Stimulated activated CD4-positive, alpha-beta T cell treated with anti-CD3 and anti-CD28 coated beads, Interleukin-4, amount 100 ng/mL, for 1 hour (primary cell): Measurements from ENCODE around the gene PITHD1.
"Not testable (repeated sequence)": the region's sequence is repeated elsewhere in the genome, so short reads cannot be mapped to it uniquely, and the experiment has no call there.

Experiments
- DNase-seq: peaks from one replicate; pipeline ENCODE4 v3.0.0-alpha.2; 2020

The PITHD1 gene, protein sequence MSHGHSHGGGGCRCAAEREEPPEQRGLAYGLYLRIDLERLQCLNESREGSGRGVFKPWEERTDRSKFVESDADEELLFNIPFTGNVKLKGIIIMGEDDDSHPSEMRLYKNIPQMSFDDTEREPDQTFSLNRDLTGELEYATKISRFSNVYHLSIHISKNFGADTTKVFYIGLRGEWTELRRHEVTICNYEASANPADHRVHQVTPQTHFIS

GRCh38 chr1:23777979-23778814 is at the start of gene PITHD1:
PITHD1 (plus strand) TSS chr1:23778418; CDS start chr1:23778516, 98 bp downstream.
- peak; percentile 77 for DNase-seq

- DNase-seq, result no peak
Observed at GRCh38 chr1:23732363-23733224, 45.6 kb upstream of the PITHD1 start.

DNA sequence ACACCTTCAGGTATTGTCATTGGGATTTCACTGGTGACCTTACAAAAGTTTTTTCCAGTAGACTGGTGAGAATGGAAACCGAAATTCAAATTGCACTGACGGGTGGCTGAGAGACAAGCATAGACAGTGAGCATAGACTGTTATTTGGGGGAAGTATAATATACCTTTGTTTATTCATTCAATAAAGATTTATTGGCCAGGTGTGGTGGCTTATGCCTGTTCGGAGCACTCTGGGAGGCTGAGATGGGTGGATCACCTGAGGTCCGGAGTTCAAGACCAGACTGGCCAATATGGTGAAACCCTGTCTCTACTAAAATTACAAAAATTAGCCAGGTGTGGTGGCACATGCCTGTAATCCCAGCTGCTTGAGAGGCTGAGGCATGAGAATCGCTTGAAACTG is 44.9 kb upstream of the PITHD1 start:
- DNase-seq, result not testable (repeated sequence)

DNA sequence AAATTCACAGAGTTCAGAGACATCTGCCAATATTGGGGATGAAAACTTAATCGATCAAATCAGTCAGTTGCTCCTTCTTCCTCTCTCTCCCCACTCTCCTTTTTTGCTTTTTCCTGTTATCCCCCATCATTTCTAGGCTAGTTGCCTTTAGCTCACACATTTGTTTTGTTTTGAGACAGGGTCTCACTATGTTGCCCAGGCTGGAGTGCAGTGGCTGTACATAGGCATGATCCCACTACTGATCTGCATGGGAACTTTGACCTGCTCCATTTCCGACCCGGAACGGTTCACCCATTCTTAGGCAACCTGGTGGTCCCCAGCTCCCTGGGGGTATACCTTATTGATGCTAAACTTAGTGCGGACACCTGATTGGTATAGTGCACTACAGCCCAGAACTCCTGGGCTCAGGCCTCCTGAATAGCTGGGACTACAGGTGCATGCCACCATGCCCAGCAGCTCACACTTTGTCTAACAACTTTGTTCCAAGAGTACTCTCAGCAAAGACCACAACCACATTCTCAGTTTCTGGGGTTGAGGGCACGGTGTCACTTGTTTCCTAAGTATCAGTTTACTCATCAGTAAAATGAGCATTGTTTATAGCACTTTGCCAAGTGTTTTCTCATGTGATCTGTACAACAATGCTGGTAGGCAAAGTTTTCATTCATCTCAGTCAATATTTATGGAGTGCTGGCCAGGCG is 41.6 kb upstream of the PITHD1 start:
- no peak for DNase-seq

- no peak for DNase-seq
Observed at GRCh38 chr1:23741609-23742008, 36.6 kb upstream of the PITHD1 start.

DNA sequence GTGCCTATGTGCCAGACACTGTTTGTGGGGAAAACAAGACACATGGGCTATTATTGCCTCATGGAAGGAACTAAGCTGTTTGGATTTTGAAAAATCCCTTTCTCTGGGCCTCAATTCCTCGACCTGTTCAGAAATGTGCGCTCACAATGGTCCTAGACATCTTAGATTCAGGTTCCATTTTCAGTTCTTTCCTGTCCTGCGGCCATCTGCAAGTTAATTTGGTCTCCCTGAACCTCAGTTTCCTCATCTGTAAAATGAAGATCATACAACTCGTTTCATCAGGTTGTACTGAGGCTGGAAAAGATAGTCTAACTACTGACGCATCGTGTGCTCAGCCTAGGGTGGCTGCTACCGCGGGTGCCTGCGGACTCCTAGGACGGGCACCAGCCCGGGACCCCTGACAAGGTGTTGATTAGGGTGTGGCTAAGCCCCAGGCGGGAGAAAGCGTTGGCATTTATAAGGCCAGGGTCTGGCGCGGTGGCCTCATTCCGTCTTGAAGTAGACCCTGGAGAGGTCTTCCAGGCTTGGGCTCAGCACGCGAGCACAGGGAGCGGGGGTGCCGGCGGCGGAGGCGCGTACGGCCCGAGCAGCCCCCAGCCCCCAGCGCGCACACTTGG is 35.4 kb upstream of the PITHD1 start:
- DNase-seq, result no peak

GRCh38 chr1:23743287-23744152 is 34.7 kb upstream of the PITHD1 start, which contains the start of gene ELOA:
ELOA (plus strand) TSS chr1:23743471; CDS start chr1:23743504, 33 bp downstream.
- peak; percentile 80 for DNase-seq

DNA sequence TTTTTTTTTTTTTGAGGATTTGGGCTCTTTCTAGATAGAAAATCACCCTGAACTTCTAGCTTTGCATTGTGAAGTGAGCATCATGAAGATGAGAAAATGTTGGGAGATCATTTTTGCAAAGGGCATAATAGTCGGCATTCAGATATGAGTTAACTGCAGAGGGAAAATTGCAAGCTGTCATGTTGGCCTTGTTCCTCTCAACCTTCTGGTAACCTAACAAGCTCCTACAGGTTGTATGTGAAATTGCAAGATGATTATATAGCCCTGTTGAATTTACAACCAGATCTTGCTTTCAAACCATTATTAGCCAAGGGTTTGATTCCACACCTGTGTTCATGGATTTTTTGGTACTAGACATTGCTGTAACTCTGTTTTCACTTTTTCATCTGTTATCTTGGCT is 32.7 kb upstream of the PITHD1 start:
- DNase-seq, result no peak

GRCh38 chr1:23748016-23748415 is 30.2 kb upstream of the PITHD1 start:
- DNase-seq, result no peak

DNA sequence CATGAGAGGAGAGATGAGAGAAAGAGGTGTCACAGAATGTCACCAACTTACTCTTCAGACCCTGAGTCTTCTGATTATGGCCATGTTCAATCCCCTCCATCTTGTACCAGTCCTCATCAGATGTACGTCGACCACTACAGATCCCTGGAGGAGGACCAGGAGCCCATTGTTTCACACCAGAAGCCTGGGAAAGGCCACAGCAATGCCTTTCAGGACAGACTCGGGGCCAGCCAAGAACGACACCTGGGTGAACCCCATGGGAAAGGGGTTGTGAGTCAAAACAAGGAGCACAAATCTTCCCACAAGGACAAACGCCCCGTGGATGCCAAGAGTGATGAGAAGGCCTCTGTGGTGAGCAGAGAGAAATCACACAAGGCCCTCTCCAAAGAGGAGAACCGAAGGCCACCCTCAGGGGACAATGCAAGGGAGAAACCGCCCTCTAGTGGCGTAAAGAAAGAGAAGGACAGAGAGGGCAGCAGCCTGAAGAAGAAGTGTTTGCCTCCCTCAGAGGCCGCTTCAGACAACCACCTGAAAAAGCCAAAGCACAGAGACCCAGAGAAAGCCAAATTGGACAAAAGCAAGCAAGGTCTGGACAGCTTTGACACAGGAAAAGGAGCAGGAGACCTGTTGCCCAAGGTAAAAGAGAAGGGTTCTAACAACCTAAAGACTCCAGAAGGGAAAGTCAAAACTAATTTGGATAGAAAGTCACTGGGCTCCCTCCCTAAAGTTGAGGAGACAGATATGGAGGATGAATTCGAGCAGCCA is 27.0 kb upstream of the PITHD1 start:
- peak; percentile 17 for DNase-seq

GRCh38 chr1:23751815-23752200 is 26.4 kb upstream of the PITHD1 start:
- no peak for DNase-seq

DNA sequence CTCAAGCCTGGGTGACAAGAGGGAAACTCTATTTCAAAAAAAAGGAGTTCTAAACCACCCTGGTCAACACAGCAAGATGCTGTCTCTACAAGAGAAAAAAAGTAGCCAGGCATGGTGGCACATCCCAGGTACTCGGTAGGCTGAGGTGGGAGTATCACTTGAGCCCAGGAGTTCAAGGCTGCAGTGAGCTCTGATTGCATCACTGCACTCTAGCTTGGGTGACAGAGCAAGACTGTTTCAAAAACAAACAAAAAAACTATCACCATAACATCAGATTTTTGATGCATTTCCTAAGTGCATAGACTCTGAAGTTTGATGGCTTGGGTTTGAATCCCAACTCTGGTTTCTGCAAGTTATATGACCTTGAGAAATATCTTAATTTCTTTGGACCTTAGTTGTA is 25.3 kb upstream of the PITHD1 start:
- no peak for DNase-seq

GRCh38 chr1:23756676-23757075 is 21.5 kb upstream of the PITHD1 start:
- no peak for DNase-seq

DNA sequence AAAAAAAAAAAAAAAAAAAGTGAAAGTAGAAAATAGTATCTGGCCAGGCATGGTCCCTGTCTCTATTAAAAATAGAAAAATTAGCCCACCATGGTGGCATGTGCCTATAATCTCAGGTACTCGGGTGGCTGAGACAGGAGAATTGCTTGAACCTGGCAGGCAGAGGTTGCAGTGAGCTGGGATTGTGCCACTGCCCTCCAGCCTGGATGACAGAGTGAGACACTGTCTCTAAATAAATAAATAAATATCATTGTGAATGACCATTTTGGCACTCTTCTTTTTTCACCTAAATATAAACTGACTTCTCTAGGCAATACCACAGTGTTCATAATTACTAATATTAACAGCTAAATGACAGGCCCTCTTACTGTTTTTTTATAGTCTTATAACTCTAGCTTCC is 20.4 kb upstream of the PITHD1 start:
- no peak for DNase-seq

DNA sequence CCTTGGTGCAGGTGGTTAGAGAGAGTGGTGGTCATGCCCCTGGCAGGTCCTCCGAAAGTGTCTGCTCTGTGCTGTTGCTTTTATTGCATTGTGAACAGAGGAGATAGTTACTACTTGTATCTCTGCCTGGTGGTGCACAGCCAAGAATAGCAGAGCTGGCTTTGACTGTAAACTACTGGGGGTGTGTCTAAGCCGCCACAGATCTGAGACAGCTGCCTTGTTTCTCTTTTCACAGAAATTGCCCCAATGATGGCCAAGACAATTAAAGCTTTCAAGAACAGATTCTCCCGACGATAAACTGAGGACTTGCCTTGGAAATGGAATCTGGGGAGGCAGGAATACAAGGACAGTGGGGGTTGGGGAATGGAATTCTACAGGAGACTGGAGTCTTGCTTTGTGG is 18.9 kb upstream of the PITHD1 start:
- no peak for DNase-seq

DNA sequence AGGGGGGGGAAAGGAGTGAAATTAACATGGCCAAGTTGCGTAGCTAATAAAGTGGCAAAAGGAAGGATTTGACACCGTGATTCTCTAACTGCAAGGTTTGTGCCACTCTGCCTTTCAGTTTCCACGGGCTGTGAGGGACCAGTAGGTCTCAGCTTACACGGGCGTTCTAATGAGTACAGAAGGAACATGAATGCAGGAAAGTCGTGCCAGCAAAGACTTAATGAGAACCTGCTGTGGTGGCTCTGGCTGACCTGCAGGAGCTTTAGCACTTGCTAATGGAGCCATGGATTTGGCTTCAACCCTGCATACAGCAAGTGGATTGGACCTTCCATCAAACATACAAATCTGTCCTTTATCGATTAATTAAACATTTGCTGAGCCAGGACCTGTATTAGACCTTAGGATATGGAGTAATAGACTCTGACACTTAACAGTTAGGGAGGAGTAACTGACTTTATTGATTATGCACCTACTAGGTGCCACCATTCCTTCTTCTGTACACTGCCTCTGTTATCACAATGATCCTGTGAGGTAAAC is 15.1 kb upstream of the PITHD1 start:
- no peak for DNase-seq

DNA sequence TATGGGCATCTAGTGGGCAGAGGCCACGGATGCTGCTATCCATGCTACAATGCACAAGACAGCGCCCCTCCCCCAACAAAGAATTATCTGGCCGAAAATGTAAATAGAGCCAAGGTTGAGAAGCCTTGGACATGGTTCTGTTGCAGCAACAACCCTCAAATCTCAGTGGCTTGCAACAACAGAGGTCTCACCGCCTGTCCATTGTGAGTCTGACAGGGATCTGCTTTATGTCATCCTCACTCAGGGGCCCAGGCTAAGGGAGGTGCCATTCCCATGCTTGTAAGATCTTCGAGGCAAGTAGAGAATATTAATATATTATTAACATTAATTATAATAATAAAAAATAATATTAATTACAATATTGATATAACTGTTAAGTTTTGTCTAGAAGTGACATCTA is 9.5 kb upstream of the PITHD1 start:
- no peak for DNase-seq

DNA sequence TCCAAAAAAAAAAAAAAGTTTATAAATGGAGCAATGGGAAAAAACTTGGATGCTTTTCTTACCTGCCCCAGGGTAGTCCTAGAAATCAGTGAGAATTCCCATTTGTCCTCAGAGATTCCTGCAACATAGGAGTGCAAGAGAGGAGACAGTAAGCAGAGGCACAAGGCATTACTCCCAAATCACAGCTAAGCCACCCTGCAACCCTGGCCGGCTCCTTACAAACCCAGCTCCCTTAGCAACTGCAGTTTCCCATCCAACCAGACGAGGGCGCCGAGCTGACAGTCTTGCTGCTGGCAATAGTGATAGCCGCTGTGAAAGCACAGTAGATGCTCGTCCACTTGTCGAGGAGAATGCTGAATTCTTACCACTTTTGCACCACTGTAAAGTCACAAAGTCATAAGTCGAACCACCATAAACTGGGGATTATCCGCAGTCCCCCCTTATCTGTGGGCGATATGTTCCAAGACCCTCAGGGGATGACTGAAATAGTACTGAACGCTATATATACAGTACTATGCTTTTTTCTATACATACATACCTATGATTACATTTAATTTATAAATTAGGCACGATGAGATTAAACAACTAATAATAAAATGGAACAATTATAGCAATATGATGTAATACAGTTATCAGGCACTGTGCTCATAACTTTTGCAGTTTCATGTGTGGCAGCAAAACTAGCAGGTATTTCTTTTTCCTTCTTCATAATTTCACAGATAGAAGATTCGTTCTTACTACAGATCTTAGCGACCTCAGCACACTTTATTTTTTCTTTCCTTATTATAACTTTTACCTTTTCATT is 6.0 kb upstream of the PITHD1 start:
- peak; percentile 87 for DNase-seq

- DNase-seq, result no peak
Observed at GRCh38 chr1:23772854-23773242, 5.4 kb upstream of the PITHD1 start.
